ENCODE measurements around the gene TTYH1. TPM values are rescaled to one million over a fixed set of nuclear protein-coding genes. Genes with fewer than 3 reads are reported as not detected.
A peak's percentile ranks its signal among the peaks of the same experiment; 100 is the strongest.

The TTYH1 gene
- total RNA-seq, 1 donor from 2014 or later, result 0.44 TPM

DNA sequence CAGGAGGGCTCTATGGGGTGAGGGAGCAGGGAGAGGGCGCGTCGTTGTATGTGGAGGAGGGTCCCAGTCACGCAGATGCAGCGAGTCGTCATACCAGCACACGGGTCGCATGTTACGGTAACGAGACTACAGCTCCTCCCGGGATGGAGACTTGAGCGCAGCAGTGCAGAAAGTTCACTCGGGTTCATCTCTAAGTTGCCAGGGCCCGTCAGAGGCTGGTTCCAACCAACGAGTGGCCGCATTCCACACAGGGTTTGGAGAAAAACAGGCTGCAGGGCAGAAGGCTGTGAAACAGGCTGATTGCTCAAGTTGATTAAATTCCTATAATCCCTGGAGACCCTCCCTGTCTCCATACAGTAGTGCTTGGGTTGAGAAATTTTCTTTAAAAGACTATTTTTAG, 21.9 kb upstream of the TTYH1 start:
- ATAC-seq, result no peak

DNA sequence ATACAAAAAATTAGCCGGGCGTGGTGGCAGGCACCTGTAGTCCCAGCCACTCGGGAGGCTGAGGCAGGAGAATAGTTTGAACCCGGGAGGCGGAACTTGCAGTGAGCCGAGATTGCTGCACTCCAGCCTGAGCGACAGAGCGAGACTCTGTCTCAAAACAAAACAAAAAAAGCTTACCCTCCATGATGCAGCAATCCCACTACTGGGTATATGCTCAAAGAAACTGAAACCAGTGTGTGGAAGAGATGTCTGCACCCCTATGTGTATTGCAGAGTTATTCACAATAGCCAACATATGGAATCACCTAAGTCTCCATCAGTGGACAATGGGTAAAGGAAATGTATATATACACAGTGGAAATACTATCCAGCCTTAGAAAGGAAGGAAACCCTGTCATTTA, 19.6 kb upstream of the TTYH1 start:
- no peak for ATAC-seq

DNA sequence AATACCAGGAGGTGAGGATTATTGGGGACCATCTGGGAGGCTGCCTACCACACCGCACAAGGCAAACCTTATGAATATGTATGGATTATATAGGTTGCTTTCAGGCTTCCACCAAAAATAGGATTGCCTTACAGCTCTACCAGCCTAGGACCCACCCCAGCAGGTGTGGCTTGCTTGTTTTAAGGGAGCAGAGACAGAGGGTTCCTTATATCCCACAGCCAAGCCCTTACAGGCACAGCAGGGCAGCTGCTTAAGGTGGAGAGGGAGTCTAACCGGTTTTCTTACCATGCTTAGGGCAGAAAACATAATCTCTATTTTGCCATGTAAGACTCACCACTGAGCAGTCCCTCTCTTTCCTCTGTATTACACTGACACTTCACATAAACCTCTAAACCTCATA, 16.1 kb upstream of the TTYH1 start:
- peak; percentile 99 for ATAC-seq

DNA sequence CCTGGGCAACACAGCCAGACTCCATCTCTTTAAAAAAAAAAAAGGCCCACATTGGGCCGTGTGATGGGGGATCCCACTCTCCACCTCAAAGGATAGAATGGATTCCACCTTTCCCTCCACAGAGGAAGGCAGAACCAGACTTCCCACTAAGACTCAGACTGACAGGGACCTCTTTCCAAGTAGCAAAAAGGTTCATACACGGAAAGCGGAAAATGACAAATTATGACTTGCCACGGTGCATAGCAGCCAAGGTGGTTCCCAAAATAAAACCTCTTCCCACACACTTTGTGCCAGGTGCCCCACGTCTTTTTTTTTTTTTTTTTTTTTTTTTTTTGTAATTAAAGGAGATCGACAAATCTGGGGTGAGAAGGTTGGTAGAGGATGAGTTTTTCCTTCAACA, 14.4 kb upstream of the TTYH1 start:
- ATAC-seq, result no peak

DNA sequence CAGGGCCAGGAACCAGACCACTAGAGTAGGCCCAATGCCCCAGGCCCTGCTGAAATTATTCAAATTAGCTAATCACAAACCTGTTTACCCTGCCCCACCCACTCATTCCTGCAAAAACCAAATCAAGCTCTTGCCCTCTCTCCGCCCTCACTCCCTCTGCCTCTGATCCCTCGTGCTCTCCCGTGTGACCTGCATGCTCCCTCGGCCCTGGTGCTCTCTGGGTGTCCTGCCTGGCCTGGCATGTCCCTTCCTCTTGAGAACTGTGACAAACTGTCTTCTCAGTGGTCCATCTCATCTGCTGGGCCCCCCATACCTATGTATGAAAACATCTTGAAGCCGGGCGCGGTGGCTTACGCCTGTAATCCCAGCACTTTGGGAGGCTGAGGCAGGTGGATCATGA, 12.2 kb upstream of the TTYH1 start:
- ATAC-seq, result no peak

DNA sequence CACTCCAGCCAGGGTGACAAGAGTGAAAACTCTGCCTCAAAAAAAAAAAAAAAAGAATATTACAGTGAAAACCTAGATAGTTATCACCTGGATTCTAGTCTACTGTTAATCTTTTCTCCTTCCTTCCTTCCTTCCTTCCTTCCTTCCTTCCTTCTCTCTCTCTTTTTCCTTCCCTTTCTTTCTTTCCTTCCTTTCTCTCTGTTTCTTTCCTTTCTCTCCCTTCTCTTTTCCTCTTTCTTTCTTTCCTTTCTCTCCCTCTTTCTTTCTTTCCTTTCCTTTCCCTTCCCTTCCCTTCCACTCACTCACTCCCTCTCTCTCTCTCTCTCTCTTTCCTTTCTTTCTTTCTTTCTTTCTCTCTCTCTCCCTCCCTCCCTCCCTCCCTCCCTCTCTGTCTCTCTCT, 9.6 kb upstream of the TTYH1 start:
- ATAC-seq, result no peak

DNA sequence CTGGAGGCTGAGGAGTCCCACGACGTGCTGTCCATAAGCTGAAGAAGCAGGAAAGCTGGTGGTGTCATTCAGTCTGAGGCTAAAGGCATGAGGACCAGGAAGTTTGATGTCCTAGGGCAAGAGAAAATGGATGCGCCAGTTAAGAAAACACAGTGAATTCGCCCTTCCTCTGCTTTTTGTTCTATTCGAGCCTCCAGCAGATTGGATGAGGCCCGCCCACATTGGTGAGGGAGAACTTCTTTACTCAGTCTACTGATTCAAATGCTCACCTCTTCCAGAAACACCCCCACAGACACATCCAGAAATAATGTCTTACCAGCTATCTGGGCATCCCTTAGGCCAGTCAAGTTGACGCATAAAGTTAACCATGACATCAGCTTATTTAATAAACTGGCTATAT, 7.5 kb upstream of the TTYH1 start:
- ATAC-seq, result no peak

DNA sequence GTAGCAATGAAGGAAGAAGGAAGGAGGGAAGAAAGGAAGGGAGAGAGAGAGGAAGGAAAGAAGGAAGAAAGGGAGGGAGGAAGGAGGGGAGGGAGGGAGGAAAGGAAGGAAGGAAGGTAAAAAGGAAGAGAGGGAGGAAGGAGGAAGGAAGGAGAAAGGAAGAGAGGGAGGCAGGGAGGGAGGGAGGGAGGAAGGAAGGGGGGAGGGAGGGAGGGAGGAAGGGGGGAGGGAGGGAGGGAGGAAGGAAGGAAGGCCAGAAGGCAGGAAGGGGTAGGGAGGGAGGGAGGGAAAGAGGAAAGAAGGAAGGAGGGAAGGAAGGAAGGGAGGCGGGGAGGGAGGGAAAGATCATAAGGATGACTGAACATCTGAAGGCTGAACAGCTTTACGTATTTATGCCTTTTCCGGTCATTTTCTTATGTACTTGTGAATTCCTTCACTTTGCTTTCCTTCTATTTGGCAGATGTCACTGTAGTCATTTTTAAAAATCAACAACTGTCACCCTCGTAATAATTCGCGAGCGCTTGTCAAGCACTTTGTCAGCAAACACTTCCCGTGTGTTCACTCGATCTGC, 6.7 kb upstream of the TTYH1 start:
- no peak for ATAC-seq

DNA sequence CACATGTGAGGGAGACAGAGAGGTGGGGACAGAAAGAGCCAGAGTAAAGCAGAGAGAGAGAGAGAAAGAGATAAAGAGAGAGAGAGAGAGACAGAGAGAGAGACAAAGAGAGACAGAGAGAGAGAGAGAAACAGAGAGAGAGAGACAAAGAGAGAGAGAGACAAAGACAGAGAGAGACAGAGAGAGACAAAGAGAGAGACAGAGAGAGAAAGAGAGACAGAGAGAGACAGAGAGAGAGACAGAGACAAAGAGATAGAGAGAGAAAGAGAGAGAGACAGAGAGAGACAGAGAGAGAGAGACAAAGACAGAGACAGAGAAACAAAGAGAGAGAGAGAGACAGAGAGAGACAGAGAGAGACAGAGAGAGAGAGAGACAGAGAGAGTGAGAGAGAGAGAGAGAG, 4.2 kb upstream of the TTYH1 start:
- no peak for ATAC-seq

DNA sequence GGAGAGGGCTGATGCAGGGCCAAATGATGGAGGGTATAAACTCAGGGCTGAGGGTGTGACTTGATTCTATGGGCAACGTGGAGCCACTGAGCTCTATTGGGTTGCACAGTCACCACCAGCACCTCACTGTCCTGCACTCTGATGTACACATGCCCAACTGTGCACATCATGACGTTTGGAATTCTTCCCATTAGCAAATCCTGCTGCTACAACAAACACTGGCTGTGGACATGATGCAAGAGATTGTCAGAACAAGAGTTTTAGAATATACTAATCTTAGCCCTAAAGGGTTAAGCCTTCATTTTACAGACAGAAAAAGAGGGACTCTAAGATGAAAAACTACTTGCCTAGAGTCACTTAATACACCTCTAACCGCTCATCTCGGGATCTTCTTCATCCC, 2.4 kb upstream of the TTYH1 start:
- ATAC-seq, result no peak

DNA sequence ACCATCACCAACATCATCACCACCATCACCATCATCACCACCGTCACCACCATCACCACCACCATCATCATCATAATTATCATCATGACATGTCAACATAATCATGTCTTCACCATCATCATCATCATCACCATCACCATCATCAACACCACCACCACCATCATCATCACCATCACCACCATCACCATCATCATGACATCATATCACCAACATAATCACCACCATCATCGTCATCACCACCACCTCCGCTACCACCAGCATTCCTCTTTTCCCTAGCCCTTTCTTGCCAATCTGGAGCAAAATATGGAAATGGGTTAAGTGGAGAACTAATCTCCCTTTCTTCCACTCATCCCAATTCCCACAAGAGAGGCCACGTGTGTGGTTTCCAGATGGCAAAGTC, 1.1 kb upstream of the TTYH1 start:
- no peak for ATAC-seq

DNA sequence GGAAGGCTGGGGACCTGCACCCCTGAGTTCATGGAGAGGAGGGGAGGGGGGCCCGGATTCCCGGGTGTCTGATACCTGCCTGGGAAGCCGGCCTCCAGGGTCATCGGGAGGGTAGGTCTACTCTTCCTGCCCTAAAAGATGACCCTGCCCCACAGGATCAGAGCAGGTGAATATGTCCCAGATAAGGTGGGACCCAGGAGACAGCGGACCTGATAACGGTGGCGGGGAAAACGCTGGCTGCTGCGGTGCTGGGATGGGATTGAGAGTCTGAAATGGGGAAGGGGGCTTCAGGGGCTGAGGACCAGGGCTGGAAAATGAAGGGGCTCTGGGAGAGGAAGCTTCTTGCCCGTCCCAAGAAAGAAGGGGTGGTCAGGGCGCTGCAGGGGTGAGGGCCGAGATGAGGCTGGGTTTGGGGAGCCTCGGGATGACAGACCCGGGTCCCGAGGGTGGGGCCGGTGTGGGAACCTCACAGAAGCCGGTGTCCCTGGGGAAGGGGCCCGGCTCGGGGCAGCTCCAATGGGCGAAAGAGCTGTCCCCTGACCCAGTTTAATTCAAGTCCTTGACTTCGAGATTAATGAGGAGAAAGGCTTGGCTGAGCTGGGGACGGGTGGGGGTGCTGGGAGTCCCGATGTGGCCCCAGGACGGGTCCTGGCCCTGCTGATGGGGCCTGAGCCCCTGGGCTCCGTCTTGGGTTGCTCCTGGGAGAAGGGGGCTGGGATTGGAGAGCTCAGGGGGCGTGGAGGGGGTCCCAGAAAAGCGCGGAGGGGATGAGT, 823 bp downstream of the TTYH1 start:
- no peak for ATAC-seq

DNA sequence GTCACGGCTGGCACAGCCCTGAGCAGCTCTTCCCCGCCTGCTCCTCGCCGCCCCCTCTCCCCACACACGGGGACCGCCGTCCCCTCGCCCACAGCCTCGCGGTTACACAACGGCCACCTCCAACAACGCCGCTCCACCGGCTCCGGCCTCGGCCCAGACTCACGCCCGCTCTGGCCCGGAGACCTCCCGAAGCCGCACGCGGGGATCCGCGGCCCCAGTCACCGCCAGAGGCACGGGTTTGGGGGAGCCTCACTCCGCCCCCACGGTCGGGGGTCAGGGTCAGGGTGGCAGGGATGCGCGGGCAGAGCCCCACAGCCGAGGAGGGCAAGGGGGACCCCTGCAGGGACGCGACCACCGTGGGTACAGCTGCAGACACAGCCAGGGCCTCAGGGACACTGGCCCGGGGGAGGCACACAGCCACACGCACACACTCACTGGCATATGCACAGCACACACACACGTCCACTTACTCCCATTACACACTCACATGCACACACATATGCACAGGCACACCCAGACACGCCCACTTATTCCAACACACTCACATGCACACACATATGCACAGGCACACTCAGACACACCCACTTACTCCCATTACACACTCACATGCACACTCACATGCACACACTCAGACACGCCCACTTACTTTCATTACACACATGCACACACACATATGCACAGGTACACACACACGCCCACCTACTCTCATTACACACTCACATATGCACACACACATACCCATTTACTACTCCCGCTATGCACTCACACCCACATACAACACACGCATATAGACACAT, 1.6 kb downstream of the TTYH1 start:
- ATAC-seq, result no peak

DNA sequence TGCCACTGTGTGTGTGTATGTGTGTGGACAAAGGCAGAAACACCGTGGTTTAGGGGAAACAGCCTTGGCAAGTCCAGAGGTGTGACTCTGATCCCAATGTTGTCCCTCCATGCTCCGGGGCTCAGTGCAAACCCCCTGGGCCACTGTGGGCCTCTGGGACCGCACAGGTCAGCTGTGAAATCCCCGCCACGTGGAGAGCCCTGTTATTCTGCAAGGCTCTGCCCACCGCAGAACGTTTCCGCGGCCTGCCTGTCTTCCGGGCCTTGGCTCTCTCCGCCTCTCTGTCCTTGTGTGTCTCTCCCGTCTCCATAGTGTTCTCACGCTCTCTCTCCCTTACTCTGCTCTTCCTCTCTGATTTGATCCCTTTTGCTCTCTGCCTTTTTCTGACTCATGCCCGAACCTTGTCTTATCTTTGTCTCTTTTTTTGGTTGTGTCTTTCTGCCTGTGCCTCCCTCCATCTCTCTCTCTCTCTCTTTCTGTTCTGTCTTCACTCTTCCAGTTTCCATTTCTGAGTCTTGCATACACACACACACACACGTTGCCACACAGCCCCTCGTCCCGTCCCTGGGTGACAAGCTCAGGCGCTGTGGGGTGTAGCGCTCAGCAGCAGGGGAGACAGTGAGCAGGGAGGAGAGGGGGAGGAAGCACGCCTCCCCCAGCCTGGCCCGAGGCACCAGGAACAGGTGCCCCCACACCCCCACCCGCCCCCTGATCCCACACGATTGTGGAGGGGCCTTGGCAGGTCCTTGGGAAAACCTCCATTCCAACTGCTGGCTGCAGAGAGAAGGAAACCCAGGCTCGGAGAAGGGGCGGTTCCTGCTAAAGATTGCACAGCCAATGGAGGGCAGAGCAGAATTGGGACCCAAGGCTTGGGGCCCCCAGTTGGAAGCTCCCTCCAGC, 3.0 kb downstream of the TTYH1 start:
- ATAC-seq, result no peak

DNA sequence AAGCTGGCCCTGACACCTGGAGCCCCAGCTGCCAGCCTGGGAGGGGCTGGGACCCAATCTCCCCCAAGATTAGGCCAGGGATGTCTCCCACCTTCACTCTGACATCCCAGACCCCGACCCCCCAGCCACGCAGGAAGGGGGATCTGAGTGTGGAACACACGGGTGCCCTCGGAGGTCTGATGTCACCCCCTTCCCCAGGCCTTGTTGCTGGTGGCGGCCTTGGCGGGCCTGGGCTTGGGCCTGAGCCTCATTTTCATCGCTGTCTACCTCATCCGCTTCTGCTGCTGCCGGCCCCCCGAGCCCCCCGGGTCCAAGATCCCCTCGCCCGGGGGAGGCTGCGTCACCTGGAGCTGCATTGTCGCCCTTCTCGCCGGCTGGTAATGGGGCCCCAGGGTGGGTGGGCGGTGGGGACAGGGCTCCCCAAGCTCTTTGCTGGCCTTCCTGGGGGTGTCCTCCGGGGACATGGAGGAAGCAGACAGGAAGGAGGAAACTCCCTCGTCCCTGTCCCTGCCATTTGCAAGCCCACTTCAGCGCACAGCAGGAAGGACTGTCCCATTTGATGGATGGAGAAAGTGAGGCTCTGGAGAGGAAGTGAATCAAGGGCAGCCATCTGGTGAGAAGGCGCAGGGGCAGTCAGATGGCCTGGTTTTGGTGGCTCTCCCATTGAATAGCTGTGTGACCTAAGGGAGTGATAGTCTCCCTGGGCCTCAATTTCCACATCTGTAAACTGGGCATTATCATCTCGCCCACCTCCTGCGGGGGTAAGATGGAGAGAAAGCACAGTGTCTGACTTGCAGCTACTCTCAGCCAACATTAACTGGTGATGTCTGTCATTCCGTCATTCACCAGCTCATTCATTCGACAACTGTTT, 3.9 kb downstream of the TTYH1 start:
- ATAC-seq, result no peak

DNA sequence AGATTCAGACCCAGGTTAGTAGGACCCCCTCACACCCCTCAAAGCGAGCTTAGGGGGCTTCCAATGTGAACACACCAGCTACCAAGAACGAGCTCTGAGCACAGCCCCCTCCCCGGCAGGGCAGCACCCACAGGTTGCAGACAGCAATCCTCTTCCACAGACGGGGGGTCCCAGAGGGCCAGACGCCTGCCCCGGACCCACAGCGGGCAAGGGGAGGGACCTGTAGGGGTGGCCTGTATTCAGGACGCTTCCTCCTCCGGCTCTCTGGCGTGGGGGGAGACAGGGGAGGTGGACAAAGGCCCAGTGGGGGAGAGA, 4.8 kb downstream of the TTYH1 start:
- no peak for ATAC-seq

DNA sequence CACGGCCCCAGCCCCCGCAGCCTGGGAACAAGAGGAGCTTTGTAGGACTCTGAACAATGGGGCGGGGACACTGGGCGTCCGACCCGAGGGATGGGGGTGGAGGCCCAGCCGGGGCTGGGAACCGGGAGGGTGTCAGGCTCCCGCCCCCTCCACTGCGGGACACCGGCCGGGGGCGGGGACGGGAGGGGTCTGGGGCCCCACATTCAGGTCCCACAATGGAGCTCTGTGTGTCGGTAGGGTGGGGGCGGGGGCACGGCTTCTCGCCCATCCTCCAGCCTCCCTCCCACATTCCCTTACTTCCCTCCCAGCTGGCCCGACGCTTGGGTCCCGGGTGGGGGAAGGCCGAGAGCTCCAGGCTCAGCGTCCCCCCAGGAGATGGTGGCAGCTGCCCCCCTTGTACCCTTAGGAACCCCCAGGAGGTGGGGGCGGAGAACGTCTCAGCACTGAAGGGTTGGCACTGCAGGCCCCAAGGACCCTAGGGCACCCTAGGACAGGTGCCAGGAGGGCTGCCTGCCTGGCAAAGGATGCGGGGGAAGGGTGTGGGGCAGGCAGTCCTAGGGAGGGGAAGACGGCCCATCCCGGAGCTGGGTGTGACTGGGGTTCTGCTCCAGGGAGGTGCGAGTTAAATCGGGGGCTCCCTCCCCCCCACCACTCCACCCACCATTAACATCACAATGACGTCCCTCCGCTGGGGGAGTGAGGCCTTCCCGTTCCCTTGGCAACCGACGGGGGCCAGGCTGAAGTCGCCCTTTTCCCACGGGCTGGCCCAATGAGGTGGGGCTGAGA, 5.3 kb downstream of the TTYH1 start:
- ATAC-seq, result no peak

DNA sequence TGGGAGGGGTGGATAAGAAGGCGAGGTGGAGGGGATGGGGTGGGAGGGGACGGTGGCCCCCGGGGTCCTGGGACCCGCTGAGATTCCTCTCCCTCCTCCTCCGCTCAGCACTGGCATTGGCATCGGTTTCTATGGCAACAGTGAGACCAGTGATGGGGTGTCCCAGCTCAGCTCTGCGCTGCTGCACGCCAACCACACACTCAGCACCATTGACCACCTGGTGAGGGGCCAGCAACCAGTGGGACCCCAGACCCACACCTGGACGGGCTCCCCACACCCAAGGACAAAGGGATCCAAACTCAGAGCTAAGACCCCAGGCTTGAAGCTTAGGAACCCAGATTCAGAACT, 5.9 kb downstream of the TTYH1 start:
- ATAC-seq, result no peak

DNA sequence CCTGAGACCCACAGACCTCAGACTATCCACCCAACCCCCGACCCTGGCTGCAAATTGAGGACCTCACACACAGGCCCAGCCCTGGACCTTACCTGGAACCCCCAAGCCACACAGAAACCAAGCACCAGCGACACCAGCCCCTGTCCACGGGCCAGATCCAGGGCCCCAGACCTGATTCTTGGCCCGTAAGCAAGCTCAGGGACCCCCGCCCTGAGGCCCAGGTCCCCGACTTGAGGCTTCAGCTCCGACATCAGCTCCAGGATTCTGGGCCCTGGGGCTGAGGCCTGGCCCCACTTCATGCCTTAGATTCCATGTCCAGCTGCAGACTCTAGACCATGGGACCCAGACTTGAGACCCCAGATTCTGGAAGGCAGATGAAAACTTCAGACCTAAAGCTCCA, 6.3 kb downstream of the TTYH1 start:
- ATAC-seq, result no peak

DNA sequence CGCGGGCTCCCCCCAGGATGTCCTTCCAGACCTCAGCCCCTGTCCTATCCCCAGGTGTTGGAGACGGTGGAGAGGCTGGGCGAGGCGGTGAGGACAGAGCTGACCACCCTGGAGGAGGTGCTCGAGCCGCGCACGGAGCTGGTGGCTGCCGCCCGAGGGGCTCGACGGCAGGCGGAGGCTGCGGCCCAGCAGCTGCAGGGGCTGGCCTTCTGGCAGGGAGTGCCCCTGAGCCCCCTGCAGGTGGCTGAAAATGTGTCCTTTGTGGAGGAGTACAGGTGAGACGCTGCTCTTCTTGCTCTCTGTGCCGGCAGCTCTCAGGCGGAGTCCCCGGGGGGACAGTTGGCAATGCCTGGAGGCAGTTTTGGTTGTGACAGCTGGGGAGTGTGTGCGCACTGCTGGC, 6.9 kb downstream of the TTYH1 start:
- ATAC-seq, result no peak

DNA sequence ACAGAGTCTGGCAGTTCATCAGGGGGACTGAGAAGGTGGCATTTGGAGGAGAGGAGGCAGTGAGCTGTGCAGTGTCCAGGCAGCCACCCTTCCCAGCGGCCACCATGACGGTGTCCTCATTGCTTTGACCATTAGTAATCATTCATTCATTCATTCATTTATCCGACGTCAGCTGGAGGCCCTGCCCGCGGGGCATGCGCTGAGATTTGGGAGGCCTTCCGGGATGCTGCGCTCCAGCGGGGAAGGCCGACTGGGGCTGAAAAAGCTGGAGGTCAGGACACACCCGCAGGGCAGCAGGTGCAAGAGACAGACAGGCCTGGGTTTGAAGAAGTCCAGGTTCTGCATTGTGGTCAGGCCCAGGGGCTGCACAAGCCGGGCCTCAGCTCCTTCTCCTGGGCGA, 8.9 kb downstream of the TTYH1 start:
- ATAC-seq, result no peak
